Measurements from ENCODE around the gene ABHD1. TPM values are rescaled to one million over a fixed set of nuclear protein-coding genes. Genes with fewer than 3 reads are reported as not detected.
A peak's percentile ranks its signal among the peaks of the same experiment; 100 is the strongest.

Gene ABHD1
- total and polyA plus RNA-seq, 2 donors (not counting 3 experiments of a cell fraction or from before 2014, with no cell fraction given), result 0.07 TPM; not detected in 1

- no peak overlapping the region for H3K4me2 ChIP-seq (ENCODE audit: insufficient read depth, low read length)
- no peaks in the 10 kb centered on the region for H3K27me3 ChIP-seq (ENCODE audit: control insufficient read depth in 2 of 2, insufficient read depth in 2 of 2, low read length in 2 of 2)
- ChIA-PET CTCF (interaction anchor here (0.7 to 2.0 kb wide), 10 partner anchors 8 to 276 kb away, joined by 3 to 20 read pairs (median 6); partner anchors contain the start of genes AGBL5, GTF3C2 and OST4), POLR2A (interaction anchor here (0.6 kb wide), 1 partner anchor 17 kb away, joined by 4 read pairs; no protein-coding TSS in a partner anchor)
- no TSS peak for BruUV-seq (replicated peaks)
- dilution Hi-C loops (cut with MboI; ENCODE audit: extremely low pct_ligation_motif_present, low sequenced_read_pairs), result no loop called here
- peaks cover 8% of the 10 kb centered on the region for H3K4me1 ChIP-seq (ENCODE audit: control insufficient read depth, extremely low read depth, insufficient read depth, low read length)
- H3K27ac ChIP-seq (ENCODE audit: insufficient read depth, low read depth, low read length), result no peak overlapping the region
- intact Hi-C loops (cut with micrococcal nuclease), result no loop called here
- FAIRE-seq (no peak), DNase-seq (ENCODE audit: low read depth, low spot score) (no peak)
- H3K9me1 ChIP-seq (replicated peaks; ENCODE audit: control insufficient read depth, extremely low read depth, insufficient read depth, low read length), result no peaks in the 10 kb centered on the region
- peak overlapping the region; percentile 16 for H2AFZ ChIP-seq (ENCODE audit: low read depth, low read length)
- no peaks in the 10 kb centered on the region for H3K9me3 ChIP-seq (replicated peaks; ENCODE audit: control insufficient read depth, insufficient read depth, low read length)
- no peaks in the 10 kb centered on the region for H4K20me1 ChIP-seq (replicated peaks; ENCODE audit: control insufficient read depth, extremely low read depth, insufficient read depth, low read length)
- TF ChIP-seq JUN (IDR thresholded peaks at IDR 0.05; ENCODE audit: borderline replicate concordance, insufficient read depth, insufficient read length, low read depth), result no peak
- no peak for TF ChIP-seq POLR2A (IDR thresholded peaks at IDR 0.05; ENCODE audit: low read depth, low read length)
- no peak for TF ChIP-seq GATA2 (IDR thresholded peaks at IDR 0.05; ENCODE audit: insufficient read depth, insufficient read length, low read depth, low read length)
- no peak for TF ChIP-seq MYC (IDR thresholded peaks at IDR 0.05; ENCODE audit: low read depth, low read length)
- TF ChIP-seq FOS (IDR thresholded peaks at IDR 0.05; ENCODE audit: borderline replicate concordance, insufficient read depth, low read length), result no peak
- TF ChIP-seq, protein P1, sequence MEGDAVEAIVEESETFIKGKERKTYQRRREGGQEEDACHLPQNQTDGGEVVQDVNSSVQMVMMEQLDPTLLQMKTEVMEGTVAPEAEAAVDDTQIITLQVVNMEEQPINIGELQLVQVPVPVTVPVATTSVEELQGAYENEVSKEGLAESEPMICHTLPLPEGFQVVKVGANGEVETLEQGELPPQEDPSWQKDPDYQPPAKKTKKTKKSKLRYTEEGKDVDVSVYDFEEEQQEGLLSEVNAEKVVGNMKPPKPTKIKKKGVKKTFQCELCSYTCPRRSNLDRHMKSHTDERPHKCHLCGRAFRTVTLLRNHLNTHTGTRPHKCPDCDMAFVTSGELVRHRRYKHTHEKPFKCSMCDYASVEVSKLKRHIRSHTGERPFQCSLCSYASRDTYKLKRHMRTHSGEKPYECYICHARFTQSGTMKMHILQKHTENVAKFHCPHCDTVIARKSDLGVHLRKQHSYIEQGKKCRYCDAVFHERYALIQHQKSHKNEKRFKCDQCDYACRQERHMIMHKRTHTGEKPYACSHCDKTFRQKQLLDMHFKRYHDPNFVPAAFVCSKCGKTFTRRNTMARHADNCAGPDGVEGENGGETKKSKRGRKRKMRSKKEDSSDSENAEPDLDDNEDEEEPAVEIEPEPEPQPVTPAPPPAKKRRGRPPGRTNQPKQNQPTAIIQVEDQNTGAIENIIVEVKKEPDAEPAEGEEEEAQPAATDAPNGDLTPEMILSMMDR (IDR thresholded peaks at IDR 0.05; ENCODE audit: extremely low read depth in 1 of 2, insufficient read depth in 1 of 2, low read depth in 1 of 2, low read length in 2 of 2), result no peak
- TF ChIP-seq EZH2 (IDR thresholded peaks at IDR 0.05; ENCODE audit: borderline replicate concordance, low read depth, low read length, severe bottlenecking), result no peak
- TF ChIP-seq, protein P2, sequence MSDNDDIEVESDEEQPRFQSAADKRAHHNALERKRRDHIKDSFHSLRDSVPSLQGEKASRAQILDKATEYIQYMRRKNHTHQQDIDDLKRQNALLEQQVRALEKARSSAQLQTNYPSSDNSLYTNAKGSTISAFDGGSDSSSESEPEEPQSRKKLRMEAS (IDR thresholded peaks at IDR 0.05; ENCODE audit: insufficient read depth, insufficient read length), result no peak
- TF ChIP-seq POLR2AphosphoS5 (IDR thresholded peaks at IDR 0.05; ENCODE audit: insufficient read depth, low read depth, low read length), result no peak
- H3K79me2 ChIP-seq (ENCODE audit: control insufficient read depth, insufficient read depth, low read length), result no peaks in the 10 kb centered on the region
- no peak overlapping the region for H3K4me3 ChIP-seq (replicated peaks in 1 of 3; ENCODE audit: insufficient read depth in 1 of 3, low read depth in 1 of 3, low read length in 3 of 3)
- H3K36me3 ChIP-seq (ENCODE audit: control insufficient read depth in 2 of 2, extremely low read depth in 1 of 2, insufficient read depth in 2 of 2, low read length in 2 of 2), result no peaks in the 10 kb centered on the region
- no peak overlapping the region for H3K9ac ChIP-seq (replicated peaks; ENCODE audit: extremely low read depth, insufficient read depth, low read length)
These were observed 43.0 kb upstream of the ABHD1 start for GRCh38 chr2:27080603-27080936.

Measured in endothelial cell of umbilical vein (primary cell).